DMS53 (cell line): Measurements from ENCODE around the gene CEL.

Experiments
- DNase-seq: peaks from one replicate; lab custom pipeline; 2025; lab: John Stamatoyannopoulos, UW

CEL gene

DNA sequence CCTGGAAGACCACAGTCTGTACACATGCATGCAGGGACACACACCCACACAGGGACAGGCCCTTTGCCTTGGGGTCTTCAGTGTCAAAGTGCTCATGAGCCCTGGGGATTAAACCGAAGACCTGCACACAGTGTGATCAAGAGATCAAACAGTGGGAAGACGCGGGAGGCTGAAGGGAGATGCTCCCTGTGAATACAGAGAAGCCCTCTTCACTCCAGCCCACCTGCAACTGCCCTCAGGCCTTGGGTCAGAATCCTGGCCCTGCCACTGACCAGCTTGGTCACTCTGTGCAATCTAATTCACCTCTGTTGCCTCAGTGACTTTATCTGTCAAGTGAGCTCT is 56.4 kb downstream of the CEL start:
- DNase-seq, result no peak

DNA sequence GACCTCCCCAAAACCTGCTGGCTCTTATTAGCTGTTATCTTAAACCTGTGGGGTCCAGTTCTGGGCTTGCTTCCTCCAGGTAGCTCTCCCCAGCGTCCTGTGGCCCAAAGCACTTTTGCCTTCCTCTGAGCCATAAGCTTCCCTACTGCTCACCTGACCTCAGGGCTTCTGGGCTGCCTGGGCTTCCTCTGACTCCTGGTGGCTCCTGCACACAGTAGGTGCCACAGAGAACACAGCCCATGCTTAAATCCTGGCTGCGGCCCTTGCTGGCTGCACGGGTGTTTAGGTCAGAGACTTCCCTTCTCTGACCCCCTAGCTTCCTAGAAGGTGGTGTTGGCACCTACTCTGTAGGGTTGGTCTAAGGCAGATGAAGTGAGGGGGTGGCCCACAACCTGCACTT is 56.8 kb downstream of the CEL start:
- DNase-seq, result no peak

DNA sequence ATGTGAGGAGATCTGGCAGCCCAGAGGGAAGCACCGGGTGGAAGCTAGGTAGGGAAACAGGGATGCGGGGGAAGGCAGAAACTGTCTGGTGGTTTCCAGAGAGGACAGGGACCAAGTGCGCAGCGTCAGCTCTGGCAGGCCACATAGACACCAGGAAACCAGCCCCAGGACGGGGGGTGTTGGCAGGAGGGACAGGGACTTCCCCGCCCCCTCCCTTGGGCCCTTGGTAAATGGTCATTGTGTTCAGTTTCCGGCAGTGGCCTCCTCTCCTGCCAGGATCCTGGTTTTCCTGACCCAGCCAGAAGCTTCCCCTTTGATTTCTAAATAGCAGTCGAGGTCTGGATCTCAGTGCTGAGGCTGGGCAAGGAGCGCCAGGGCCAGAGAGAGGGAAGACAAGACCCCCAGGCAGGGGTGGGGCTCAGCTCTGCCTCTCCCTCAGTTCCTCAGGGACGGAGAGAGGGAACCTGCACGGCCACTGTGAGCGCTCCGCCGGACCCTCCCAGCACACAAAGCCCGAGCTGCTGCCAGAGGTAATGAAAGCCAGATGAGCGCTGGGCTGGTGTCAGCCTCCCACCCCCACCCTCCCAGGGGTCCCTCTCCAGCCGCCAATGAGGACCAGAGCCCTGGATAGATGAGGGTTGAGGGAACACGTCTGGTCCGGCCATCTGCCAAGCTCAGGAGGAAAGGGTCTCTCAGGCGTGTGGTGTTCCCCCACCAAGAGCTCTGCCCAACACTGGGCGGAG is 57.5 kb downstream of the CEL start:
- DNase-seq, result no peak

DNA sequence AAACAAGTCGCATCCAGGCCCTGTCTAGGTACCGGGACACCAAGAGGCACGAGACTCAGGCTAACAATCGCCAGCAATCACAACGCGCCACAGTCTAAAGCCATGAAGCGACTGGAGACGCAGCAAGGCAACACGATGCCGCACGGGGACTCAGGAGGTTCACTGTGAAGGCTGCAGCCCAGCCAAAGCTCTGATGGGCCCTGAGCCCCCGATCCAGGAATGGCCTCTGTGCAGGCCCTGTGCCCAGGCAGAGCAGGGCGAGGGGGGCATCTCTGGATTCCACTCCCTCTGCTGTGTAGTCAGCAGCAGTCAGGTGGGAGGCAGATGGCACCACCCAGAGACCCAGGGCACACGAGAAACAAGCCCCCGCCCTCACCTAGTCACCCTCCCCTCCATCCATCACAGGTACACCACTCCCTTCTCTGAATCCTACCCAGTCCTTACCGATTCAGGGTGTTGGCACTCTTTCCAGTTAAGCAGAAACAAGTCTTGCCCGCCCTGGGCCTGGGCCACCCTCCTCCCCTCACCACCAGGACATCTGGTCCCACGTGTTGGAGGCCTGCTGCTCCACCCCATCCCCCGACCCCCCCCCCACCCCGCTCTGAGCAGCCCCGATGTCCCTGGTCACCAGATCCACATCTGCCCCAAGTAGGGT is 58.2 kb downstream of the CEL start:
- DNase-seq, result peak; percentile 56

DNA sequence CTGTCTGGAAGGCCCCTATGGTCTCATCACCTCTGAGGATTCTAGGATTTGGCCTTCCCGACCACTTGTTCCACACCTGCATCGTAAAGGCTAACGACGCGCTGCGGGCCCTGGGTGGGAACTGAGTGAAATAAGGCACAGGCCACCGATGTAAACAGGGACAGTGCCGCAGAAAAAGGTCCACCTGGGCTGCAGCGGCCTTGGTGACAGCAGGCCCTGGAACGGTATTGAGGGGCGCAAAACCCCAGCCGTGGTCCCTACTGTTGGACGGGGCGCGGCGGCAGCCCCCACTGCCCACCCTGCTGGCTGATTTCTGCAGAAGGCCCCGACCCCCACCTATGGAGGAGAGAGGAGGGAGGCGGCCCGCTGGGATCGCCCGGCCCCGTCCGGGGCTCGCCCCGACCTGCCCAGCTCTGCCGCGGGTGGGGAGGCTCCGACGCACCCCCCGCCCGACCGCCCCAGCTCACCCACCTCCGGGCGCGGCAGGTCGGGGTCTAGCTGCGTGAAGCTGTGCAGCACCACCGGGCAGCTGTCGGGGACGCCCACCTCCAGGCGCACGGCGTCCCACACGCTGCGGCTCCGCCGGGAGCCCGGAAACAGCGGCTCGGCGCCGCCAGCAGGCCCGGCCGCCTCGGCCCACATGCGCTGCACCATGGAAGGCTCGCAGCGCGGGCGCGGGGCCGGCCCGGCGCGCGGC is 58.9 kb downstream of the CEL start:
- DNase-seq, result peak; percentile 59
